HG03066 (cell line): ENCODE results near the gene PRSS27.

Experiments used
- ATAC-seq: cut with Tn5 transposase; IDR thresholded peaks from one replicate; pipeline ENCODE4 v1.9.1; 2021; ENCODE audit warnings: low read depth; ENCODE audit not compliant: unreplicated experiment

PRSS27 gene

GRCh38 chr16:2710711-2711231, 9.3 kb downstream of the PRSS27 start:
- ATAC-seq: no peak

- ATAC-seq: no peak
Observed at GRCh38 chr16:2710021-2710710, 9.9 kb downstream of the PRSS27 start.

- ATAC-seq: no peak
Observed at GRCh38 chr16:2709588-2709984, 10.4 kb downstream of the PRSS27 start.

- no peak for ATAC-seq
Observed at GRCh38 chr16:2708955-2709587, 11.0 kb downstream of the PRSS27 start.

- ATAC-seq: no peak
Observed at GRCh38 chr16:2708290-2708639, 11.8 kb downstream of the PRSS27 start.

- no peak for ATAC-seq
Observed at GRCh38 chr16:2707368-2708289, 12.4 kb downstream of the PRSS27 start.

- no peak for ATAC-seq
Observed at GRCh38 chr16:2706611-2707311, 13.3 kb downstream of the PRSS27 start.

- no peak for ATAC-seq
Observed at GRCh38 chr16:2706085-2706484, 13.9 kb downstream of the PRSS27 start.

- no peak for ATAC-seq
Observed at GRCh38 chr16:2705351-2705750, 14.7 kb downstream of the PRSS27 start.

- ATAC-seq: no peak
Observed at GRCh38 chr16:2704983-2705275, 15.1 kb downstream of the PRSS27 start.

- no peak for ATAC-seq
Observed at GRCh38 chr16:2704166-2704982, 15.7 kb downstream of the PRSS27 start.

GRCh38 chr16:2702871-2703745, 16.9 kb downstream of the PRSS27 start:
- no peak for ATAC-seq

- no peak for ATAC-seq
Observed at GRCh38 chr16:2702438-2702825, 17.6 kb downstream of the PRSS27 start.

- no peak for ATAC-seq
Observed at GRCh38 chr16:2701713-2702437, 18.1 kb downstream of the PRSS27 start.

- no peak for ATAC-seq
Observed at GRCh38 chr16:2701272-2701671, 18.8 kb downstream of the PRSS27 start.

- no peak for ATAC-seq
Observed at GRCh38 chr16:2700786-2701185, 19.2 kb downstream of the PRSS27 start.

GRCh38 chr16:2699791-2700600, 20.0 kb downstream of the PRSS27 start:
- no peak for ATAC-seq
